PC-9 (cell line): ENCODE measurements around the gene NTN4. TPM values are rescaled to one million over a fixed set of nuclear protein-coding genes. Genes with fewer than 3 reads are reported as not detected.
"Not testable (repeated sequence)": the region's sequence is repeated elsewhere in the genome, so short reads cannot be mapped to it uniquely, and the experiment has no call there.

ENCODE experiments used
- BruUV-seq: library from RNA; stranded (reverse); fragments of 400-500 nt; replicated peaks from 2 replicates; lab custom pipeline; 2021; lab: Mats Ljungman, UMichigan
- CTCF ChIA-PET: fragments of 300-600 bp; sonication (Branson Sonifier 250); formaldehyde crosslinking; loops from one replicate; lab custom pipeline; 2022; ENCODE audit warnings: antibody characterized with exemption; lab: Charles Lee
- POLR2A ChIA-PET: fragments of 300-600 bp; sonication (Branson Sonifier 250); formaldehyde crosslinking; loops from one replicate; lab custom pipeline; 2022; ENCODE audit warnings: antibody characterized with exemption; ENCODE audit not compliant: unreplicated experiment; lab: Charles Lee
- DNase-seq, 2 experiments: peaks; one replicate each; pipeline versions ENCODE4 v3.0.0 to v3.0.0-alpha.2; 2015 to 2022; ENCODE audit warnings: mixed read lengths in 1 of 2
- H2AFZ ChIP-seq: fragments of 200-600 bp; sonication (generic); 2 replicates; pipeline ENCODE4 v1.8.1; 2017; ENCODE audit warnings: antibody characterized with exemption
- H3F3A ChIP-seq: fragments of 200-600 bp; sonication (generic); 2 replicates; pipeline ENCODE4 v1.8.1; 2017; ENCODE audit warnings: antibody characterized with exemption, mild to moderate bottlenecking, low read depth; ENCODE audit not compliant: insufficient read depth
- H3K27ac ChIP-seq: fragments of 200-600 bp; sonication (generic); 2 replicates; pipeline ENCODE4 v1.6.1; 2016; ENCODE audit warnings: mixed run types
- H3K27me3 ChIP-seq: fragments of 200-600 bp; sonication (generic); 2 replicates; pipeline ENCODE4 v1.6.1; 2016; ENCODE audit warnings: low read depth, mixed run types; ENCODE audit not compliant: insufficient read depth
- H3K36me3 ChIP-seq: fragments of 200-600 bp; sonication (generic); 2 replicates; pipeline ENCODE4 v1.6.1; 2016; ENCODE audit warnings: low read depth, mixed run types
- H3K4me1 ChIP-seq: fragments of 200-600 bp; sonication (generic); replicated peaks from 2 replicates; pipeline ENCODE4 v1.6.1; 2016; ENCODE audit warnings: mixed run types; ENCODE audit not compliant: insufficient read depth
- H3K4me2 ChIP-seq: fragments of 200-600 bp; sonication (generic); 2 replicates; pipeline ENCODE4 v1.6.1; 2017; ENCODE audit warnings: mixed run types
- H3K4me3 ChIP-seq: fragments of 200-600 bp; sonication (generic); 2 replicates; pipeline ENCODE4 v1.6.1; 2016; ENCODE audit warnings: mixed run types
- H3K79me2 ChIP-seq: fragments of 200-600 bp; sonication (generic); 2 replicates; pipeline ENCODE4 v1.6.1; 2017; ENCODE audit warnings: low read depth, mixed run types
- H3K9me2 ChIP-seq: fragments of 200-600 bp; sonication (generic); 2 replicates; pipeline ENCODE4 v1.8.1; 2017; ENCODE audit warnings: mild to moderate bottlenecking; ENCODE audit not compliant: insufficient read depth
- H3K9me3 ChIP-seq: fragments of 200-600 bp; sonication (generic); 2 replicates; pipeline ENCODE4 v1.8.1; 2016; ENCODE audit warnings: low read depth; ENCODE audit not compliant: insufficient read depth
- H4K20me1 ChIP-seq: fragments of 200-600 bp; sonication (generic); 2 replicates; pipeline ENCODE4 v1.8.1; 2017; ENCODE audit not compliant: insufficient read depth
- EZH2 ChIP-seq: fragments of 200-600 bp; sonication (generic); IDR thresholded peaks from 2 replicates; pipeline ENCODE4 v1.8.0; 2017; ENCODE audit warnings: antibody characterized with exemption, low read depth
- intact Hi-C: fragments of 100-400 bp; cut with micrococcal nuclease; formaldehyde crosslinking; loops from one replicate; pipeline ENCODE4 v1.10.0; 2022; ENCODE audit not compliant: unreplicated experiment
- total RNA-seq: library from RNA; stranded (reverse); gene quantifications from 2 replicates; pipeline ENCODE4 v1.2.3, GENCODE V29; 2021
- TF ChIP-seq, protein P1 (sequence below): fragments of 200-600 bp; sonication (generic); conservative IDR thresholded peaks from 2 replicates; pipeline ENCODE4 v1.6.1; 2017; ENCODE audit warnings: mixed run types, antibody characterized with exemption, mild to moderate bottlenecking, moderate library complexity

Gene NTN4
- total RNA-seq, 1 experiment from 2014 or later = 41.5 TPM

- CTCF ChIA-PET = no interaction called here
Observed at GRCh38 chr12:95620171-95620570, 170.4 kb downstream of the NTN4 start.

GRCh38 chr12:95616470-95616869, 174.1 kb downstream of the NTN4 start:
- peaks cover 12% of the 10 kb centered on the region for H3K4me1 ChIP-seq
- H3K79me2 ChIP-seq, H3K9me2 ChIP-seq, BruUV-seq, H3K4me2 ChIP-seq, H2AFZ ChIP-seq, H3K4me3 ChIP-seq, POLR2A ChIA-PET, H3K27ac ChIP-seq, DNase-seq, intact Hi-C loops, H3K36me3 ChIP-seq, H4K20me1 ChIP-seq, H3F3A ChIP-seq, H3K27me3 ChIP-seq, H3K9me3 ChIP-seq: not testable (repeated sequence)
- CTCF ChIA-PET = interaction anchor here (0.6 kb wide), 1 partner anchor 12 kb away, joined by 3 read pairs; no protein-coding TSS in a partner anchor

More at GRCh38 chr12:95620171-95620570, 170.4 kb downstream of the NTN4 start:
- H3K27ac ChIP-seq = no peak overlapping the region
- no peak for DNase-seq
- H3K9me3 ChIP-seq = no peaks in the 10 kb centered on the region
- POLR2A ChIA-PET = no interaction called here
- H3K27me3 ChIP-seq = no peaks in the 10 kb centered on the region
- no peak overlapping the region for H2AFZ ChIP-seq
- no peaks in the 10 kb centered on the region for H3K79me2 ChIP-seq
- intact Hi-C loops = loop anchor here (5.0 kb wide), 2 partner anchors 67 to 82 kb away; no protein-coding TSS in a partner anchor
- TF ChIP-seq, protein P1, sequence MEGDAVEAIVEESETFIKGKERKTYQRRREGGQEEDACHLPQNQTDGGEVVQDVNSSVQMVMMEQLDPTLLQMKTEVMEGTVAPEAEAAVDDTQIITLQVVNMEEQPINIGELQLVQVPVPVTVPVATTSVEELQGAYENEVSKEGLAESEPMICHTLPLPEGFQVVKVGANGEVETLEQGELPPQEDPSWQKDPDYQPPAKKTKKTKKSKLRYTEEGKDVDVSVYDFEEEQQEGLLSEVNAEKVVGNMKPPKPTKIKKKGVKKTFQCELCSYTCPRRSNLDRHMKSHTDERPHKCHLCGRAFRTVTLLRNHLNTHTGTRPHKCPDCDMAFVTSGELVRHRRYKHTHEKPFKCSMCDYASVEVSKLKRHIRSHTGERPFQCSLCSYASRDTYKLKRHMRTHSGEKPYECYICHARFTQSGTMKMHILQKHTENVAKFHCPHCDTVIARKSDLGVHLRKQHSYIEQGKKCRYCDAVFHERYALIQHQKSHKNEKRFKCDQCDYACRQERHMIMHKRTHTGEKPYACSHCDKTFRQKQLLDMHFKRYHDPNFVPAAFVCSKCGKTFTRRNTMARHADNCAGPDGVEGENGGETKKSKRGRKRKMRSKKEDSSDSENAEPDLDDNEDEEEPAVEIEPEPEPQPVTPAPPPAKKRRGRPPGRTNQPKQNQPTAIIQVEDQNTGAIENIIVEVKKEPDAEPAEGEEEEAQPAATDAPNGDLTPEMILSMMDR = no peak
- no peak for TF ChIP-seq EZH2
- no peaks in the 10 kb centered on the region for H4K20me1 ChIP-seq
- no peaks in the 10 kb centered on the region for H3K9me2 ChIP-seq
- no peak overlapping the region for H3K4me2 ChIP-seq
- H3K4me3 ChIP-seq = no peak overlapping the region
- peaks cover 7% of the 10 kb centered on the region for H3K4me1 ChIP-seq
- no peaks in the 10 kb centered on the region for H3K36me3 ChIP-seq
- BruUV-seq = no TSS peak
- no peaks in the 10 kb centered on the region; the same call in 1 of the 2 replicates for H3F3A ChIP-seq

DNA sequence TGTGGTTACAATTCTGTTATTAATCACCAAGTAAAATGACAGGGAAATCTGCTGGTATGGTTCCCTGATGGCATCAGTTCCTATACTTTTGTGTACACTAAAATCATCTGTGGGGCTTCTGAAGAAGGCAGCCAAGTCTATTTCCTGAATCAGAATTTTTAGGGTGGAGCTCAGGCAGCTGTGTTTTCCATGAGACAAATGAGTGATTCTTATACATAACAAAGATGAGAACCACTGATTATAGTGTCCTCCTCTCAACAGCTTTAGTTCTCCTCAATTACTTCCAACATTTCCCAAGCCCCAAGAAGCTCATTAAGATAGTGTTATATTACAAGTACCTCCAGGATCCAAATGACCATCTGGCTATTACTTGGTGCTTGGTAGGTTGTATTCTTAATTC, 174.8 kb downstream of the NTN4 start:
- no peaks in the 10 kb centered on the region for H3K27me3 ChIP-seq
- H3K4me1 ChIP-seq = peaks cover 18% of the 10 kb centered on the region
- peaks cover 7% of the 10 kb centered on the region for H3F3A ChIP-seq
- intact Hi-C loops = no loop called here
- no peaks in the 10 kb centered on the region for H4K20me1 ChIP-seq
- no peak overlapping the region for H3K27ac ChIP-seq
- POLR2A ChIA-PET = no interaction called here
- TF ChIP-seq, protein P1 = no peak
- TF ChIP-seq EZH2 = no peak
- no peaks in the 10 kb centered on the region for H3K9me3 ChIP-seq
- no peaks in the 10 kb centered on the region for H3K9me2 ChIP-seq
- no peak for DNase-seq
- H3K4me3 ChIP-seq = no peak overlapping the region
- H3K79me2 ChIP-seq = no peaks in the 10 kb centered on the region
- CTCF ChIA-PET = no interaction called here
- H3K4me2 ChIP-seq = no peak overlapping the region
- no TSS peak for BruUV-seq
- H3K36me3 ChIP-seq = no peaks in the 10 kb centered on the region
- H2AFZ ChIP-seq = no peak overlapping the region
